Panc1 (cell line): Measurements from ENCODE around the gene FARP2. TPM values are rescaled to one million over a fixed set of nuclear protein-coding genes. Genes with fewer than 3 reads are reported as not detected.
"Not testable (repeated sequence)": the region's sequence is repeated elsewhere in the genome, so short reads cannot be mapped to it uniquely, and the experiment has no call there.

Source experiments
- ATAC-seq: fragments of 200-7000 bp; cut with Tn5 transposase; 2 replicates; pipeline ENCODE4 v1.9.1; 2020; ENCODE audit warnings: mild to moderate bottlenecking, moderate library complexity
- BruUV-seq: library from RNA; stranded (reverse); fragments of 400-500 nt; replicated peaks from 2 replicates; lab custom pipeline; 2021; lab: Mats Ljungman, UMichigan
- CTCF ChIA-PET: fragments of 300-600 bp; sonication (Branson Sonifier 250); formaldehyde crosslinking; loops from one replicate; lab custom pipeline; 2022; ENCODE audit warnings: antibody characterized with exemption; lab: Charles Lee
- POLR2A ChIA-PET: fragments of 300-600 bp; sonication (Branson Sonifier 250); formaldehyde crosslinking; loops from one replicate; lab custom pipeline; 2022; ENCODE audit warnings: antibody characterized with exemption; lab: Charles Lee
- DNase-seq: peaks from one replicate; pipeline ENCODE4 v3.0.0-alpha.2; 2010; ENCODE audit warnings: low read depth, low spot score
- H3K27ac ChIP-seq: 2 replicates; pipeline ENCODE4 v1.5.1; 2011; ENCODE audit warnings: mild to moderate bottlenecking, low read length, inconsistent platforms
- H3K27me3 ChIP-seq: fragments of 200-500 bp; sonication (Bioruptor generic); 2 replicates; pipeline ENCODE4 v1.6.0; 2014; ENCODE audit warnings: low read length, inconsistent platforms; ENCODE audit not compliant: control insufficient read depth, insufficient read depth
- H3K36me3 ChIP-seq: fragments of 200-500 bp; sonication (Bioruptor generic); 2 replicates; pipeline ENCODE4 v1.5.1; 2014; ENCODE audit warnings: inconsistent platforms, mild to moderate bottlenecking, low read length, moderate library complexity; ENCODE audit not compliant: control insufficient read depth, insufficient read depth
- H3K4me1 ChIP-seq: 2 replicates; pipeline ENCODE4 v1.5.1; 2011; ENCODE audit warnings: inconsistent platforms, mild to moderate bottlenecking, low read length, moderate library complexity; ENCODE audit not compliant: control insufficient read depth, insufficient read depth
- H3K4me3 ChIP-seq, 2 experiments: 2 replicates each; pipeline ENCODE4 v1.5.1; 2011 to 2012; ENCODE audit warnings: low read depth in 2 of 2, low read length in 2 of 2, mild to moderate bottlenecking in 2 of 2, inconsistent platforms in 1 of 2, moderate library complexity in 1 of 2
- H3K9me3 ChIP-seq: fragments of 200-500 bp; sonication (Bioruptor generic); 2 replicates; pipeline ENCODE4 v1.5.1; 2014; ENCODE audit warnings: low read depth, mild to moderate bottlenecking, inconsistent platforms, low read length, moderate library complexity; ENCODE audit not compliant: control insufficient read depth, insufficient read depth
- CTCF ChIP-seq: fragments of 450-650 bp; IDR thresholded peaks from 2 replicates; pipeline ENCODE4 v1.5.1; 2017; ENCODE audit warnings: mild to moderate bottlenecking
- POLR2AphosphoS5 ChIP-seq: IDR thresholded peaks from 2 replicates; pipeline ENCODE4 v1.6.1; 2012; ENCODE audit warnings: mild to moderate bottlenecking, low read depth, low read length, moderate library complexity
- REST ChIP-seq, 2 experiments: IDR thresholded peaks; 2 replicates each; pipeline ENCODE4 v1.6.1; 2011 to 2012; ENCODE audit warnings: low read depth in 2 of 2, control low read depth in 1 of 2, low read length in 1 of 2, mild to moderate bottlenecking in 1 of 2, moderate library complexity in 1 of 2; ENCODE audit not compliant: insufficient read depth in 1 of 2
- SIN3A ChIP-seq: IDR thresholded peaks from 2 replicates; pipeline ENCODE4 v1.6.1; 2012; ENCODE audit warnings: low read depth, mild to moderate bottlenecking, low read length, moderate library complexity, borderline replicate concordance; ENCODE audit not compliant: insufficient read depth
- TCF7L2 ChIP-seq: IDR thresholded peaks from 2 replicates; pipeline ENCODE4 v1.6.1; 2011; ENCODE audit warnings: mild to moderate bottlenecking, low read depth, low read length, inconsistent platforms
- in situ Hi-C: cut with HindIII; loops from 2 replicates; pipeline ENCODE4 v1.10.0; 2016; ENCODE audit warnings: low sequenced_read_pairs, low pct_unique_long_range_greater_than_20kb
- intact Hi-C: fragments of 100-400 bp; cut with micrococcal nuclease; formaldehyde crosslinking; loops from one replicate; pipeline ENCODE4 v1.10.0; 2022; ENCODE audit not compliant: unreplicated experiment
- total RNA-seq: library from RNA; stranded (reverse); gene quantifications from one replicate; pipeline ENCODE4 v1.2.1, GENCODE V29; 2021; ENCODE audit not compliant: unreplicated experiment

The FARP2 gene
- total RNA-seq, 1 experiment from 2014 or later, result 80.3 TPM

GRCh38 chr2:241417626-241418025, 61.5 kb downstream of the FARP2 start:
- CTCF ChIA-PET, result no interaction called here
- ATAC-seq, result no peak
- H3K36me3 ChIP-seq, result peaks cover 5% of the 10 kb centered on the region; the same call in 1 of the 2 replicates

GRCh38 chr2:241421330-241421729, 65.2 kb downstream of the FARP2 start:
- Histone ChIP-seq H3K36me3 (no peaks in the 10 kb centered on the region), H3K27me3 (no peaks in the 10 kb centered on the region), H3K9me3 (no peaks in the 10 kb centered on the region), H3K4me3 (no peak overlapping the region), H3K4me1 (no peaks in the 10 kb centered on the region), H3K27ac (no peak overlapping the region)
- in situ Hi-C loops (no loop called here), intact Hi-C loops (no loop called here)
- no peak for ATAC-seq
- no peak for DNase-seq
- ChIA-PET CTCF (no interaction called here), POLR2A (no interaction called here)
- no TSS peak for BruUV-seq
- TF ChIP-seq SIN3A, result no peak
- no peak for TF ChIP-seq POLR2AphosphoS5
- TF ChIP-seq TCF7L2, result no peak
- no peak for TF ChIP-seq REST (IDR thresholded peaks at IDR 0.05; ENCODE audit: insufficient read depth in 1 of 2, low read depth in 2 of 2, low read length in 1 of 2)
- no peak for TF ChIP-seq CTCF

More at GRCh38 chr2:241417626-241418025, 61.5 kb downstream of the FARP2 start:
- POLR2A ChIA-PET, result no interaction called here
- no peak for DNase-seq
- Histone ChIP-seq H3K27ac (no peak overlapping the region), H3K4me3 (no peak overlapping the region), H3K4me1 (no peaks in the 10 kb centered on the region), H3K27me3 (no peaks in the 10 kb centered on the region), H3K9me3 (no peaks in the 10 kb centered on the region)
- intact Hi-C loops, result no loop called here
- no TSS peak for BruUV-seq
- in situ Hi-C loops, result no loop called here
- TF ChIP-seq SIN3A (no peak), TCF7L2 (no peak), CTCF (no peak), POLR2AphosphoS5 (no peak), REST (IDR thresholded peaks at IDR 0.05; ENCODE audit: insufficient read depth in 1 of 2, low read depth in 2 of 2, low read length in 1 of 2) (no peak)

- H3K27me3 ChIP-seq, BruUV-seq, in situ Hi-C loops, DNase-seq, H3K4me1 ChIP-seq, H3K36me3 ChIP-seq, H3K9me3 ChIP-seq, ATAC-seq, H3K4me3 ChIP-seq, POLR2A ChIA-PET, H3K27ac ChIP-seq, CTCF ChIA-PET, intact Hi-C loops: not testable (repeated sequence)
These were observed 65.9 kb downstream of the FARP2 start for GRCh38 chr2:241421942-241422341.
